Daoy (cell line): Measurements from ENCODE around the gene RASL12. TPM values are rescaled to one million over a fixed set of nuclear protein-coding genes. Genes with fewer than 3 reads are reported as not detected.
A peak's percentile ranks its signal among the peaks of the same experiment; 100 is the strongest.
"Not testable (repeated sequence)": the region's sequence is repeated elsewhere in the genome, so short reads cannot be mapped to it uniquely, and the experiment has no call there.

Source experiments
- DNase-seq: peaks from one replicate; pipeline ENCODE4 v3.0.0-alpha.2; 2015; ENCODE audit warnings: low read depth
- total RNA-seq: library from RNA; depleted of rRNA; stranded (reverse); fragments of >200 nt; shearing (Covaris generic); gene quantifications from 2 replicates; pipeline ENCODE4 v1.2.3, GENCODE V29; 2014; rRNA removed

The RASL12 gene
- 1.5 and 1.6 TPM in 2 replicates for total RNA-seq

- no peak for DNase-seq
Measured at GRCh38 chr15:65067645-65068402, at the start of gene RASL12. Gene RASL12 (minus strand): TSS chr15:65067991. CDS start chr15:65067835, 156 bp downstream.

- no peak for DNase-seq
Measured at GRCh38 chr15:65115542-65115941, 47.8 kb upstream of the RASL12 start.

- no peak for DNase-seq
Measured at GRCh38 chr15:65115086-65115485, 47.3 kb upstream of the RASL12 start, which contains the start of gene UBAP1L. Gene UBAP1L (minus strand): TSS chr15:65115200. CDS start chr15:65106215, 8,985 bp downstream.

- DNase-seq: peak; percentile 37
Measured at GRCh38 chr15:65110676-65111292, 43.0 kb upstream of the RASL12 start.

GRCh38 chr15:65106011-65106590 is 38.3 kb upstream of the RASL12 start:
- no peak for DNase-seq

GRCh38 chr15:65105038-65105437 is 37.2 kb upstream of the RASL12 start:
- DNase-seq: no peak

- DNase-seq: no peak
Measured at GRCh38 chr15:65102912-65103311, 35.1 kb upstream of the RASL12 start.

GRCh38 chr15:65101891-65102708 is 34.3 kb upstream of the RASL12 start:
- no peak for DNase-seq

GRCh38 chr15:65101411-65101890 is 33.7 kb upstream of the RASL12 start:
- DNase-seq: peak; percentile 37

- DNase-seq: no peak
Measured at GRCh38 chr15:65100442-65100841, 32.7 kb upstream of the RASL12 start.

- not testable (repeated sequence) for DNase-seq
Measured at GRCh38 chr15:65099801-65100200, 32.0 kb upstream of the RASL12 start.

GRCh38 chr15:65099336-65099735 is 31.5 kb upstream of the RASL12 start:
- DNase-seq: no peak

GRCh38 chr15:65097651-65098263 is 30.0 kb upstream of the RASL12 start:
- no peak for DNase-seq

GRCh38 chr15:65096481-65097385 is 28.9 kb upstream of the RASL12 start:
- DNase-seq: peak; percentile 18

GRCh38 chr15:65095747-65096104 is 27.9 kb upstream of the RASL12 start:
- DNase-seq: no peak

- no peak for DNase-seq
Measured at GRCh38 chr15:65095011-65095746, 27.4 kb upstream of the RASL12 start.

- no peak for DNase-seq
Measured at GRCh38 chr15:65094294-65094995, 26.7 kb upstream of the RASL12 start.

- not testable (repeated sequence) for DNase-seq
Measured at GRCh38 chr15:65093793-65094170, 26.0 kb upstream of the RASL12 start.
